Esophagus squamous epithelium (tissue), 4 donors: ENCODE results near the gene COLGALT1.

Experiments used
- POLR2A ChIP-seq, 4 donors: fragments of 450-650 bp; IDR thresholded peaks; one replicate each; pipeline ENCODE4 v1.6.1; 2017; ENCODE audit warnings: antibody characterized with exemption in 4 of 4, mild to moderate bottlenecking in 4 of 4, moderate library complexity in 3 of 4
- TF ChIP-seq, protein P1 (sequence below), 6 experiments: fragments of 450-650 bp in 4 of 6; fragments of 200-600 bp in 2 of 6; sonication (generic) in 2 of 6; IDR thresholded peaks; one replicate each; pipeline ENCODE4 v1.5.1; 2016 to 2019; ENCODE audit warnings: antibody characterized with exemption in 6 of 6, mild to moderate bottlenecking in 4 of 6, moderate library complexity in 4 of 6

GRCh38 chr19:17625043-17625442 lies 69.6 kb downstream of the COLGALT1 start:
- no peak for TF ChIP-seq POLR2A (IDR thresholded peaks at IDR 0.05)
- TF ChIP-seq, protein P1, sequence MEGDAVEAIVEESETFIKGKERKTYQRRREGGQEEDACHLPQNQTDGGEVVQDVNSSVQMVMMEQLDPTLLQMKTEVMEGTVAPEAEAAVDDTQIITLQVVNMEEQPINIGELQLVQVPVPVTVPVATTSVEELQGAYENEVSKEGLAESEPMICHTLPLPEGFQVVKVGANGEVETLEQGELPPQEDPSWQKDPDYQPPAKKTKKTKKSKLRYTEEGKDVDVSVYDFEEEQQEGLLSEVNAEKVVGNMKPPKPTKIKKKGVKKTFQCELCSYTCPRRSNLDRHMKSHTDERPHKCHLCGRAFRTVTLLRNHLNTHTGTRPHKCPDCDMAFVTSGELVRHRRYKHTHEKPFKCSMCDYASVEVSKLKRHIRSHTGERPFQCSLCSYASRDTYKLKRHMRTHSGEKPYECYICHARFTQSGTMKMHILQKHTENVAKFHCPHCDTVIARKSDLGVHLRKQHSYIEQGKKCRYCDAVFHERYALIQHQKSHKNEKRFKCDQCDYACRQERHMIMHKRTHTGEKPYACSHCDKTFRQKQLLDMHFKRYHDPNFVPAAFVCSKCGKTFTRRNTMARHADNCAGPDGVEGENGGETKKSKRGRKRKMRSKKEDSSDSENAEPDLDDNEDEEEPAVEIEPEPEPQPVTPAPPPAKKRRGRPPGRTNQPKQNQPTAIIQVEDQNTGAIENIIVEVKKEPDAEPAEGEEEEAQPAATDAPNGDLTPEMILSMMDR (IDR thresholded peaks at IDR 0.05) = no peak
